HG03460 (cell line): Measurements from ENCODE around the gene MMP24.
"Not testable (repeated sequence)": the region's sequence is repeated elsewhere in the genome, so short reads cannot be mapped to it uniquely, and the experiment has no call there.

Experiments used
- ATAC-seq: cut with Tn5 transposase; IDR thresholded peaks from one replicate; pipeline ENCODE4 v1.9.1; 2021; ENCODE audit not compliant: unreplicated experiment

Gene MMP24

GRCh38 chr20:35215066-35215956 is 11.2 kb upstream of the MMP24 start:
- no peak for ATAC-seq

DNA sequence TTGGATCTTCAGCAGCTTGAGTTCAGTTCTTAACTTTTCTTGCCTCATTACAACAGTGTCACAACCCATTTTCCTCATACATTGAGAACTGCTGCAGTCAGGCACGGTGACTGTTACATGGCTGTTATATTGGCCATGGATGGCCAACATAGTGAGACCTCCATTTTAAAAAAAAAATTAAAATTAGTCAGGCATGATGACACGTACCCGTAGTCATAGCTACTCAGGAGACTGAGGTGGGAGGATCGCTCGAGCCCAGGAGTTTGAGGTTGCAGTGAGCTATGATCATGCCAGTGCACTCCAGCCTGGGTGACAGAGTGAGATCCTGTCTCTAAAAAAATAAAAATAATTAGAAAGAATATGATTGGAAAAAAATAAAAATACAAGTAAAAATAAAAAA is 9.9 kb upstream of the MMP24 start:
- ATAC-seq: no peak

GRCh38 chr20:35223941-35224340 is 2.5 kb upstream of the MMP24 start:
- ATAC-seq: no peak

DNA sequence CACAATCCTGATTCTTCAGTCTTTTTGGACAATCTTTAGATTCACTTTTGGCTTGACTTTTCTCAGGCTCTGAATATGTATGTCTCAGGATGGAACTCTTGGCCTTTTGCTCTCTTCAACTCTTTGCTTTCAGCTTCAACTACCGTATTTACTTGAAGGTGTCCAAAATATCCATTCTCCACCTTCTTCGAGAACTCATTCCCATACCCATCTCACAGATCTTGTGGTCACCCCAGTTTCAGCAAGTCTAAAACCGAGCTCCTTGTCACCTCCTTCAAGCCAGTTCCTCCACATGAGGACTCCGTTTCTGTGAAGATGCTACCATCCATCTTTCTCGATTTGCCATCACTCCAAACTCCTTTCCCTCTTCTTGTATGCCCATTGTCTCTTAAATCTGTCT is 2.0 kb upstream of the MMP24 start:
- ATAC-seq: no peak

DNA sequence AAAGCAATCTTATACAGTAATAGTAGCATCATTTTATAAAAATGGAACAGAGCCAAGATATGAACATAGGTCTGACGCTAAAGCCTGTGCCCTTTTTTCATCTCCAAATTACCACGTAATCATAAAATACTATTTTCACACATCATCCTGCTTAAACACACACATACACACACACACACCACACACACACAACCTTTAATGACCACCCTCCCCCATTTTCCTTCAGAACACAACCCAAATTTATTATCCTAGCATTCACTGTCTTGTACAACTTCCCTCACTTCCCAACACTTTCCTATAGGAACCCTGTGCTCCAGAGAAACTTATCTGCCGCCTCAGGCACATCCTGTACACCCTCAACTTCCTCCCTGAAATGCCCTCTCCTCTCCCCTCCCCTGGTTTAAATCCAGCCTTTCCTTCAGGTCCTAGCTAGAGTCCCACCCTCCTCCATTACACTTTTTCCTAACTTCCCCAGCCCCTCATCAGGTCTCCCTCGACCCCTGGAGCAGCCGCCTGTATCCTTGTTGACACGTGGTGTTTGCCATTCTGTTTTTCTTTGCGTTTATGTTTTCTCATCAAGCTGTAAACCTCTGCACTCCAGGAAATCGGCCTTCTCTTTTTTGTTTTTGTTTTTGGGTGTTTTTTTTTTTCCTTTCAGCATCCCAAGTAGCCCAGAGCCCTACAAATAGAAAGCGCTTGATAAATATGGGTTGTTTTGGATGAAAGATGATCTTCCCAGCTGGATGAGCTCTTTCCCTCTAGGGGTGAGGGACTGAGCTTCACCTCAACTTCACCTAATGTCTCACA is 968 bp upstream of the MMP24 start:
- ATAC-seq: no peak

DNA sequence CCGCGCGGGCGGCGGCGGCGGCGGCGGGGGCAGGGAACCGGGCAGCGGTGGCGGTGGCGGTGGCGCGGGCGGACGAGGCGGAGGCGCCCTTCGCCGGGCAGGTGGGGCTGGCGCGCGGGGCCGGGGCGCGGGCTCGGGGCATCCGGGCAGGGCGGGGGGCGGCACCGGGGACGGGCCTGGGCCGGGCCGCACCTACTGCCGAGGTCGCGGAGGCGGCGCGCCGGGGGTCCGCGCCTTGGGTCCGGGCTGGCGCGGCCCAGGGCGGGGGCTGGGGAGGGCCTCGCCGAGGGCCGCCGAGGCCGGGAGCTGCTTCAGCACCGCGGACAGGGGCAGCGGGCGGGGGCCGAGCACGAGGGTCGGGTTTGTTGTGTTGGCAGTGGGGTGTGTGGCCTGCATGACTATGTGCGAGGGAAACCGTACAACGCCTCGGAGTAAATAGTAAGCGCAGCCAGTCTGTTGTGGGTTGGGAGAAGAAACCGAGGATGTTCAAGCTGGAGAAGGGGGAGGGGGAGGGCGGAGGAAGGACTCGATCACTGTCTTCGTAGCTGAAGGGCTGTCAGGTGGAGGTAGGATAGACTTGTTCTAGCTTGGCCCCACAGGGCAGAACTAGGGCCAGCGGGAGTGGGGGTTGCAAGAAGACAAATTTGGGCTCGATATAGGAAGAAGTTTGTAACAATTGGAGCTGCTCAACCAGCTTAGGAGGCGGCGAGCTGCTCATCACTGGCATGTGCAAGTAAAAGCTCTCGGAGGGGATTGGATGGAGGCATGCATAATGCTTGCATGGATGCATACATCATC is 593 bp downstream of the MMP24 start:
- no peak for ATAC-seq

- no peak for ATAC-seq
Observed at GRCh38 chr20:35232575-35232974, 6.1 kb downstream of the MMP24 start.

DNA sequence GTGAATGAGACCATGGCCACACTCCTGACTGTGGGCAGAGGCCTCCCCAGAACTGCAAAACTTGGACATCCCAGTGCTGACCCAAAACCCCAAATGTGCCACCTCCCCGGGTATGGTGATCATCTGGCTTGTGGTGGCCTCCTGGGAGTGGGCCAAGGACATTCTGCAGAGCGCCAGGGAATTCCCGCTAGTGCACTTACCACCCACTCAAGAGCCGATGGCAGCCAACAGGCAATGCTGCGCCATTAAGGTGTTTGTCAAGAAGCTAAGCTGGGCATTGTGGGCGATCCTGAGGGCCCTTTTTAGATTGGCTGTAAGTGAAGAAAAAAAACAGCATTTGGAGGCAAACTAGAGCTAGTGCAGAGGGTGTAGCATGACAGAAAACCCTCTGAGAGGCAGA is 9.4 kb downstream of the MMP24 start:
- no peak for ATAC-seq

DNA sequence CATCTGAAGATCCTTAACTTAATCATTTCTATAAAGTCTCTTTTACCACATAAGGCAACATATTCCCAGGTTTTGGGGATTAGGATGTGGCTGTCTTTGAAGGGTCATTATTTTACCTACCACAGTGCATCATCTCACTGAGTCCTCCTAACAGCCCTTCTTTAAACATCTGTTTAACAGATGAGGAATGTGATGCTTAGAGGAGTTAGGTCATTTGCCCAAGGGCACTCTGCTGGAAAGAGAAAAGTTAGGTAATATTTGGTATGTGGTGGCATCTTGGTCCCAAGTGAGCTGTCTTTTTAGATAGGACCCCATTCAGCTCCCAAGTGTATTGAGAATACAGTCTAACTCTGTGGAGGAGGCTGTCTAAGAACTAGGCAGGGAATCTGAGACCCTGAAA is 11.0 kb downstream of the MMP24 start:
- no peak for ATAC-seq

DNA sequence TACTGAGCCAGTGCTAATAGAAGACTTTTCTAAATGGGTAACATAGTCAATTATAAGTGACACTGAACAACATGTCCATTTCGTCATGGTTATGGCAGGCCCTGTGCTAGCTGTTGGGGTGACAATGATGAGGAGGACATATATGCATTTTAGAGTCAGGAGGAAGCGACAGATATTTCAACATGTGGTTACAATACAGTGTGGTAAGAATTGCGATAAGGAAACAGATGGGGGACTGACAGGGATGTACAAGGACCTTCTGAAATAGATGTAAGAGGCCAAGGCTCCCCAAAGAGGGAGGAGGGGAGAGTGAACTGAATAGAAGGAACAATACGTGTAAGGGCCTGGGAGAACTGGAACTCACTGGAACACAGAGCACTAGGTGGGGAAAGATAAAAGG is 11.7 kb downstream of the MMP24 start:
- ATAC-seq: no peak

DNA sequence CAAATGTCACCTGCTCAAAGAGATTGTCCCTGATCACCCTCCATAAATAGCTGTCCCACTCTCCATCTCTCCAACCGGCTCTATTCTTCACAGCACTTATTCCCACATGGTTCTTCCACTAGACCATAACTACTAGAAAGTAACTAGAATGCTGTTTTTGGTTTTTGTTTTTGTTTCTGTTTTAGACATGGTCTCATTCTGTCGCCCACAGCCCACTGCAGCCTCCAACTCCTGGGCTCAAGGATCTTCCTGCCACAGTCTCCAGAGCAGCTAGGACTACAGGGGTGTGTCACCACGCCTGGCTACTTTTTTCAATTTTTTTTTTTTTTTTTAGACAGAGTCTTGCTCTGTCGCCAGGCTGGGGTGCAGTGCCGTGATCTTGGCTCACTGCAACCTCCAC is 12.2 kb downstream of the MMP24 start:
- ATAC-seq: no peak

- no peak for ATAC-seq
Observed at GRCh38 chr20:35240083-35240810, 13.8 kb downstream of the MMP24 start.

GRCh38 chr20:35240811-35241293 is 14.4 kb downstream of the MMP24 start:
- no peak for ATAC-seq

- no peak for ATAC-seq
Observed at GRCh38 chr20:35243317-35243716, 16.8 kb downstream of the MMP24 start.

GRCh38 chr20:35243986-35244385 is 17.5 kb downstream of the MMP24 start:
- ATAC-seq: no peak

GRCh38 chr20:35246723-35247122 is 20.2 kb downstream of the MMP24 start:
- ATAC-seq: no peak

GRCh38 chr20:35248641-35249475 is 22.4 kb downstream of the MMP24 start:
- ATAC-seq: no peak

GRCh38 chr20:35251613-35251940 is 25.1 kb downstream of the MMP24 start:
- no peak for ATAC-seq

DNA sequence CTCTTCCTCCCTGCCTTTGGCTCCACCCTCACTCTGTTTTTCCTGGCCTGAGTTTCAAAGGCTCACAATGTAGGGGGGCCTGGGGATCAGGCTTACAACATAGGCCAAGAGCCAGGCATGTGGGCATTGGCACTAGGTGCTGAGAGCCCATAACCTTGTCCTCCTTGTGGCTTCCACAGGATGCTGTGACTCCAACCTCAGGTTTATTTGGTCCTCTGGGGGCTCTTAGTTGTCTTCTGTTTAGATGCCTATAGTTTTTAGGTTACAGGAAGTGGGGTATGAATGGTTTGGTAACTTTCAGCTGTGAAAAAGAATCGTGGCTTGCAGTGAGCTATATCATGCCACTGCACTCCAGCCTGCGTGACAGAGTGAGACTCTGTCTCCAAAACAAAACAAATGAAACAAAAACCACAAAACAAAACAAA is 25.6 kb downstream of the MMP24 start:
- ATAC-seq: peak; percentile 90

DNA sequence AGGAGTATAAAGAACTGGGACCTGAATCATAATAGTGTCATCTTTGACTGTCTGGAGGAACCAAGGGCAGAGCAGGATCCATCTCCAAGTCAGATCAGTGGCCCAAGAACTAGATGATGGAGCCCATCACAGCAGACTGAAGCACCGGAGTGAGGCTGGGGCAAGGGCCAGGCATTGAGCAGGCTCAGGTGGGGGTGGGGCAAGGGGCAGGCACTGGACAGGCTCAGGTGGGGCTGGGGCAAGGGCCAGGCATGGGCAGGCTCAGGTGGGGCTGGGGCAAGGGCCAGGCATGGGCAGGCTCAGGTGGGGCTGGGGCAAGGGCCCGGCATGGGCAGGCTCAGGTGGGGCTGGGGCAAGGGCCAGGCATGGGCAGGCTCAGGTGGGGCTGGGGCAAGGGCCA is 26.1 kb downstream of the MMP24 start:
- ATAC-seq: not testable (repeated sequence)
